Activated CD8-positive, alpha-beta memory T cell treated with anti-CD3 and anti-CD28 coated beads for 48 hours (primary cell): Measurements from ENCODE around the gene NECTIN1.

Experiments used
- DNase-seq, 3 experiments: peaks; one replicate each; pipeline ENCODE4 v3.0.0-alpha.2; 2020; ENCODE audit warnings: low read depth in 2 of 3, low spot score in 2 of 3

The NECTIN1 gene

DNA sequence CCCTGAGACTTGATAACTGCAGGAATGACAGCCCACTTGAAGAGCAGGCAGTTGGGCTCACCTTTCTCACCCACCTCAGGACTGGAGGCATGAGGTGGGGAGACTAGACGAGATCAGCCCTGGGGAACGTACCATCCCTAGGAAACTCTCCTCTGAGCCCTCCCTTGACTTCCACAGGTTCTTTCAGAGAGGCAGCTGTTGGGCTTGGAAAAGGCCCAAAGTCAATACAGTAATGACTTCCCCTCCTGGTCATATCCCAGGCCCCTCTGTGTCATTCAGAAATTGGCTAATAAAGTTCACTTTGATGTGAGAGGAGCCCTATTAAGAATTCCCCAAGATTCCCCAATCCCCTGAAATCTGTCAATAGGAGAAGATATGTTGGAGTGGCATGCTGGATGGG is 5.8 kb upstream of the NECTIN1 start:
- no peak for DNase-seq

DNA sequence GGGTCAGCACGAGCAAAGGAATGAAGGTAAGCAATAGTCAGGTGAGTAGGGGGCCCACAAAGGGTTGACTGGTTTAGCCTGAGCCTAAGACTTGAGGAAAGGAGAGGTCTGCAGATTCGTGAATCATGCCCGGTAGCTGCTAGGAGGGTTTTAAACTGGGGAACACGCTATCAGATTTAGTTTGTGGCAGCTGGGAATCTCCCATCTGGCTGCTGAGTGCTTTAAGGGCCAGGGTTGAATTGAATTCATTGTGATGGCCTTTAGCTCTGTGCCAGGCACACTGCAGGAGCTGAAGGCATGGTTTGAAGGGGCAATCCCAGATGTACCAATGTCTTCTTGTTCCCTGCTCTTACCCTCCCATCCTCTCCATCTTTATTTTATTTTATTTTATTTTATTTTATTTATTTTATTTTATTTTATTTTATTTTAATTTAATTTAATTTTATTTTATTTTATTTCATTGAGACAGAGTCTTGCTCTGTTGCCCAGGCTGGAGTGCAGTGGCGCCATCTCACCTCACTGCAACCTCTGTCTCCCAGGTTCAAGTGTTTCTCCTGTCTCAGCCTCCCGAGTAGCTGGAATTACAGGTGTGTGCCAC is 1.9 kb upstream of the NECTIN1 start:
- no peak for DNase-seq

DNA sequence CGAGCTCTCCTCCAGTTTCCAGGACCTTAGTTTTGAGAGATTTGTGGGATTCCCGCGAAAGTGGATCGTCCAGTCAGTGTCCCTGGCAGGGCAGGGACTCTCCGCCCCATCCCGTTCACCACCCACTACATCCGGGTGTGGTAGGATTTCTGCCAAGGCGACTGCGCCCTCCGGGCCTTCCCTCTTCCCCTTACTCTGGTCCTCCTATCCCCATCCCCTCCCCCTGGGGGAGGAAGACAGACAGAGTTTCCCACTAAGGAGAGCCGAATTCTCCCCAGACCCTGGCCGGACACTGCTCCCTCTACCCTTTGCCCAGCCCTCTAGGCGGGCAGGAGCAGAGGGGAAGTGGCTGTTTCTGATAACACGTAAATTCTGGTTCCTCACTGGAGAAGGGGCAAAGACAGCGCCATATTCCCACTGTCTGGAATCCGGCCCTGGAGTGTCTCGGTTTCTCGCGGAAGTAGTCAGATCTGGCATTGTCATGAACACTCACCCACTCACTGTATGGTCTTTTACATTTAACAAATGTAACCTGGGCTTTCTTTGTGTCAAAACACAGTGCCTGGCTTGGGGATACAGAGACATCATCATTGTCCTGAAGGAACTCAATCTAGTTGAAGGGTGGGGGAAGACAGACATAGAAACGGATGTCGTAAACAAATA is 1.1 kb upstream of the NECTIN1 start:
- no peak for DNase-seq

DNA sequence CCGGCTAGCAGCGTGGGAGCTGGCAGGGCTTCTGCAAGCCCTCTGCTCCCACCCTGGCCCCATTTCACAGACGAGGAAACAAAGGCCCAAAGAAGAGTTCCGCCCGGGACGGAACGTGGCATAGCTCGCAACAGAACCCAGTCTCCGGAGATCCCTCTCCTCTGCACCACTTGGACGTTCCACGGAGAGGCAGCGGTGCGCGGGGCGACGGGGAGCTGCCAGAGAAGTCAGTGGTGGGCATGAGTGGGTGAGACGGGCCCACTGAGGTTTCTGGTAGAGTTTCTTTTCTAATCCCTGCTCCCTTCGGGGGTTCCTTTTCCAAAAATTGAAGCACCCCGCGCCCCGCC is 554 bp upstream of the NECTIN1 start:
- DNase-seq, result no peak

DNA sequence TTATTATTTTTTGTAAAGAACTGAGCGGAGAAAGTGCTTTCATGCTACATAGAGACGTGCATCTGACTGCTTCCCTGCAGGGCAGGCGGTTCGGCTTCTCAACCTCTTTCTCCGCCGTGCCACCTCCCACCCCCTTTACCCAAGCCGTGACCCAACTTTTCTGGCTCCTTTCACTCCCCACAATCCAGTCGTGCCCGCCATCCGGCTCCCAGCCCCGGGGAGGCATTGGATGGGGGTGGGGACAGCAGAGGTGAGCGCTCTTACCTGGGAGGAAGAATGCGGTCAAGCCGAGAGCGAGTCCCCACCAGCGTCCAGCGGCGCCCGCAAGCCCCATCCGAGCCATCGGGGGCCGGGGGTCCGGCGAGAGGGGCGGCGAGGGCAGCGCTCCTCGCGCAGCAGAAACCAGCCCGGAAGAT is 781 bp downstream of the NECTIN1 start:
- DNase-seq, result no peak

DNA sequence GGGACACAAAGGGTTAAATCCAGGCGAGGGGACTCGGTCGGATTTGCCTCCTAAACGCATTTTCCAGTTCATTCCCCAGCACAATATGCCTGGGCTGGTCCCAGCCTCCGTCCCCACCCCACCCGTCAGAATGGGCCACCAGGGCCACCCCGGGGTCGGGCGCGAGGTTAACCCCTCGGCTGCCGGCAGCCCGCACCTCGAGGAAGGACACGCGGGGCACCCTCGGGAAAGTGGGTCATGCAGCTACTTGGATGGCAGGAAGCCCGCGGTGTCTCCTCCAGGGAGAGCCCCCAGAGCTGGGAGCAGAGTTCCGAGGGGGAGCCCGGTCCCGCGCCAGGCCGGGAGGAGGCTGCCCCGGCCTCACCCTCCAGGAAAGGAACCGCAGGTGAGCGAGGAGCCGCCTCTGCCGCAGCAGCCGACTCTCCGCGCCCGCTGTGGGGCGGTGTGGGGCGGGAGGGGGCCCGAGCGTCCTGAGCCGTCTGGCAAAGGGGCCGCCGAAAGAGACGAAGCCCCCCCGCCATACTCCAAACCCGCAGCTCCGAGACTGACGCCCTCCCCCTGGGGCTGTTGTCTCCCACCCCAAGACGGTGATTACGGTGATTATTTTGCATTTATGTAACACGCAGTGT is 1.4 kb downstream of the NECTIN1 start:
- no peak for DNase-seq

DNA sequence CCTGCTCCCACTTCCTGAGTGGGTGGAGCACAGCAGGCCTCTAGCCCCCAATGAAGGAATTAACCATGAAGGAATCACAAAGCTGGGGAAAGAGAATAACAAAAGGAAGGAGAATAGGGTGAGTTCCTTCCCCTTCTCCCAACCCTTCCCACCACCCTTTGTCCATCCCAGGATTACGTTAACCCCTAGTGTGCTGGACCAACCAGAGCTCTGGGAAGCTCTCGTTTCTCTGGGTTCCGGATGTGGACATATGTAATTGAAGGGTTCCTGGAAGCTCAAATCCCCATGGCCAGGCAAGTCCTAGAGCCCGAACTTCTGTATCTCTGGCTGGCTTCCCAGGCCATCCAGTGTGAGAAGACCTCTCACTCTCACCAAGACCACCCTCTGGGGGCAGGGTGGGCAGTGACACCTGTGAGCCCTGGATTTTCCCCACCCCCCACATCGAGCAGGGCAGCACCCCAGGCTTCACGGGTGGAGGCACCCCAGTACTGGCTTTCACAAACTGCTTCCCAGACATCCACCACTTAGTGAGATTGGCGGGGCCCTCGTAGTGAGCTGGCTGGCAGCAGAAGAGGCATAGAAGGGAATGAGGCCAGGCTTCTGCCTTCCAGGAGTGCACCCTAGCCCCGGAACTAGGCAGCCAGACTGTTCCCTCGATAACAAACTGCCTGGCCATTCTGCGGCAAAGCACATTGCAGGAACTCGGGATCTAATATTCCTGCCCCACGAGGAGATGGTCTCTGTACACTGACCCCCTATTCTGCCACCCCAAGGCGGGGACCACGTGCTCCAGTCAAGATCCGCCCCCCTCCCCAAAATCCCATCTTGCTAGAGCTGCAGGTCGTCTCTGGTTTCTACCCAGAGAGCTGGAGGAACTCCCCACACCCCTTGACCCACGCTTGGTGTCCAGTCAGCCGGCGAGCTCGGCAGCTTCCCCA is 2.1 kb downstream of the NECTIN1 start:
- DNase-seq, result no peak

DNA sequence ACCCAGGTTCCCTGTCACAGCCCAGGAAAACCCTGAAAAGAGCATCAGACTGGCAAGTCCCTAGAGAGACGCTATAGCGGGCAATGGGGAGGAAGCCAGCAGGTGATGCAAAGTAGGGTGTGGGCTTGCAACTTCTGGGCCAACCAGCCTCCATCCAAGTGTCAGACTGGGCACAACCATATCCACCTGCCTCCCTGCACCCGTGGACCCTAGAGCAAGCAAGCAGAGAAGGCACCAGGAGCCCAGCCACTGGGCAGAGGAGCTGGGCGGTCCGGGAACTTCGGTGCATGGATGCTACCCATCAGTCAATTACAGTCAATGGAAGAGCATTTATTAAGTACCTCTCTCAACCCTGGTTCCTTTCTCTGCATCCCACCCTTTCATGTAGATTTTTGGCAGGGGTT is 2.8 kb downstream of the NECTIN1 start:
- DNase-seq, result no peak

DNA sequence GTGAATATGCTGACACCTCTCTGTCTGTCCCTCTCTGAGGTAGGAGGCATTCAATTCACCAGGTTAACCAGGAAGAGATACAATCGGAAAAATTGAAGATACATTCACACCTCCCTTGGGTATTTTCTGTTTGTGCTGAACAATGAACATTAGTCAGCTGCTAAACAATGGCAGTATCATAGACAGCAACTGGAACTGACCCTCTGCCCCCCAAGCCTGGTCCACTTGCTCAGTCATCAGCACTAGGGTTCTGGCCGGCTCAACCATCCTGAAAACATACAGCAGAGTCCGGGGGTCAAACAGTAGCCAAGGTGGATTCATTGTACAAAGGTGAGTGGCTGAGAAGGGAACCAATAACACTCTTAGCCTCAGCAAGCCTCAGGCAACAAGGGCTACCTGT is 4.0 kb downstream of the NECTIN1 start:
- DNase-seq, result no peak

DNA sequence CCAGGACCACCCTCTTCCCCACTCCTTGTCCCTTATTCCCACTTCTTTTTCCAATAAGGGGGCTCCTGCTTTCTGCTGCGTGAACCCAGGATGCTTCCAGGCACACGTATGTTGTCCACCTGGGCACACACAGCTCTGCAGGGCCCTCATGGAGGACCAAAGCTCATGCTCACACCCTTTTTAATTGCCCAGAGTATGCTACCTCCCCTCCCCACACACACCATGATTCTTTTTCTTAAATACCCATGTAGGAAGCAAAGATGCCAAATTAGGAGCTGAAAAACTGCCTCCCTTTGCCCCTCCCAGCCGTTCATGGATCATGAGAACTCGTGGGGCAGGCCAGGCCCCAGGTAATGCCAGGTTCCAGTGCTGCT is 5.1 kb downstream of the NECTIN1 start:
- DNase-seq, result no peak

DNA sequence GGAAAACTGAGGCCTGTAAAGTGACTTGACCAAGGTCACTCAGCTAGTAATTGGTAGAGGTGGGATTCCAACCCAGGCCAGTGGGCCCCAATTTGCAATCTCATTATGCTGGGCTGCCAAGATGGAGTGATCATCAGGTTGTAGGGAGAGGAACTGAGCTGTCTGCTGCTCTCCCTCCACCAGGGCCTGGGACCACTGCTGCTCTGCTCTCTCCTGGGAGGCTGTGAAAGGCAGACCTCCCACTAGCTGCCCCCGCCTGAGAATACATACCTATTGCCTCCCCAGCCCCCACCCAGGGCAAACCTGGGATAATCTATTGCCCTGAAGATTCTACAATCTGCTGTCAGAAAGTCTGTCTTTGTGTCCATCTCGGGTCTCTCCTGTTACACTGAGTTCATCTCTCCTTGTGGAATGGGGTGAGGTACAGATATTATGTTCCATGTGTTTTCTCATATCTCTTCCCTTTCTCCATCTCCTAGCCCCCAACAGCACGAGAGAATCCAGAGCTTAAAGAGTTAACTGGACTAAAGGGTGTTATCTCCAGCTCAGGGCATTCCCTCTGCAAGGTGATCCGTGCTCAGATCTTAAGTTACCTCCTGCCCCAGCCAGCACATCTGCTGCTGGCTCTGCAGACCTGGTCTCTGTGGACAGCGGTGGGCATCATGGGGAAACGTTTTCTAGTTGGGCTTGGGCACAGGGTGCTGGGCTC is 5.6 kb downstream of the NECTIN1 start:
- no peak for DNase-seq

DNA sequence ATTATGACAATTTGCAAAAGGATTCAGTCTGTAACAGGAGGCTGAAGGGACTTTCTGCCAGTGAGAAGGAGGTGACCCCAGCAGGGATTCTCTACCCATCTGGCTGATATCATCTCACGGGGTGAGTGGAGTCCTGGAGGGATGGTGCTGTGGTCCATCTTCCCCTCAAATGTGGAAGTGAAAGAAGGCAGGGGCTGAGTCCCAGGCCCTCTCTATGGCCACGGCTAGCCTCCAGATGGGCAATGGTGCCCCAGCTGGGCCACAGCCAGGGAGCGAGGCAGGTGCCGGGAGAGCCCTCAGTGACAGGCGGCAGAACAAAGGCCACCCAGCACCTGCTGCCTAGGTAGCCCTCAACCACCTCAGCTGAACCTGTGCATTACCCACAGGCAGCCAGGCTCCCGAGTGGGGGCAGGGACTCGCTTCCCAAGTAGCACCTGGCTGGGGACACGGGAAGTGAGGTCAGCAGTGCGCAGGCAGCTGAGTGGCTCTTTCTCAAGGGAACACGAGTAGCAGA is 6.7 kb downstream of the NECTIN1 start:
- no peak for DNase-seq

DNA sequence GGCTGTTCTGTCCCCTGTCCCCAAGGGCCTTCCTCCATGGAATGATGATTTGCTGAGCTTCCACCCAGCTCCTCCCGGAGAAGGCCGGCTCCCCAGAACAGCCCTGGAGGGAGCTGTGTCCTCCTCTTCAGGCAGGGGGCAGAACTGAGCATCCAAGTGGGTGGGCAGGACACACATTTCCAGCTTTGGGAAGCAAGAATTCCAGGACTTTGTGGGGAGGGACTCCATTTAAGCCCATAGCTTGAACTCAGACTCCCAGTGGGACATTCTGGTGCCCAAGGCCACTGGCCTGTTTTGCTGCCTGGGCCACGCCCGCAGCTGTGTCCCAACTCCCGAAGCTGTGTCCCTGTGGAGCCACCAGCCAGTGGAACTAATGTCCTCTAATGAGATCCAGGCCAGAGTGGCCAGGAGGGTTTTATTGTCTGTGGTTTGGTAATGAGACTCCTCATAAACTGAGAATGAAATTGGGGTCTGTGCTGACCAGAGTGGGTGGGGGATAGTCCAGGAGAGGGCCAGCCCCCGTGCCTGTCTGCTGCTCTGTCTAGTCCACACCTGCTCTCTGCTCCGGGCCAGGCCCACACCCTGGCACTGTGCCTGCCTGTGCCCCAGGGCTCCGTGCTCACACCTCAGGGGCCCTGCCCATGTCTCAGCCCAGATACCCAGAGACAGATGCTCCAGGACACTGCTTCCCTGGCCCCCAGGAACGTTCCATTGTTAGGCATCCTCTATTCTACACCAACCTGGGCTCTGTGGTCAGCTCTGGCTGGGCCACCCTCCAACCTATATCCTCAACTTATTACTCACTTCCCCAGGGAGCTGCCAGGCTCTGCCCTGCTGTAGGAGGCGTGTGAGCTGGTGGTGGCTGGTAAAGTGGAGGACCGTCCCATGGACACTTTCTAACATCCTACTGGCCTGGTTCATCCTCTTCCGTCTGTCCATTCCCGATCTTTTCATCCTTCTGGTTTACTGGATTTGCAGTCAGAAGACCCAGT is 7.6 kb downstream of the NECTIN1 start:
- no peak for DNase-seq

DNA sequence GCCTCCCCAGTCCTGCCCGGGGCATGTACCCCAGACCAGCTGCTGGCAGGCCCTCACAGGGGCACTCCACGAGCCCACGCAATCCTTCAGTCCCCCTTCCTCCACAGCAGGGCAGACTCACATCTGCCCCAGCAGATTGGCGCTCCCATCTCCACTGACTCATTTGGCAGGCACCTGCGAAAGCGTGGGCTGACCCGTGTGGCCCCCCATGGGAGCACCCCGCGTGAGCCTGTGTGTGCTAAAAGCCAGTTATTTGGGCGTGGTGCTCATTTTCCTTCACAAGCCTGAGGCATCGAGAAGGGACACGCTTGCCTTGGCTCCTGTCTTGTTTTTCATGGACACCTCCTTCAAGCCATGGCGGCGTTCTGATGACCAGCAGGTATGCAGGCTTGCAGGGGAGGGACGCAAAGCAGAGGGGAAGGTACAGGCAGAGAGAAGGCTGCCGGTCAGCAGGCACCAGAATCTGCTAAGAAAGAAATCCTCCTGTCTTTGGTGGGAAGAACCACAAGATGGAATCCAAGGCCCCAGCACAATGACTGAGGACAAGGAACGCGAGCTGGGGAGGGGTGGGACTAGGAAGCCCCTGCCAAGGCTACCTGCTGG is 8.6 kb downstream of the NECTIN1 start:
- no peak for DNase-seq

DNA sequence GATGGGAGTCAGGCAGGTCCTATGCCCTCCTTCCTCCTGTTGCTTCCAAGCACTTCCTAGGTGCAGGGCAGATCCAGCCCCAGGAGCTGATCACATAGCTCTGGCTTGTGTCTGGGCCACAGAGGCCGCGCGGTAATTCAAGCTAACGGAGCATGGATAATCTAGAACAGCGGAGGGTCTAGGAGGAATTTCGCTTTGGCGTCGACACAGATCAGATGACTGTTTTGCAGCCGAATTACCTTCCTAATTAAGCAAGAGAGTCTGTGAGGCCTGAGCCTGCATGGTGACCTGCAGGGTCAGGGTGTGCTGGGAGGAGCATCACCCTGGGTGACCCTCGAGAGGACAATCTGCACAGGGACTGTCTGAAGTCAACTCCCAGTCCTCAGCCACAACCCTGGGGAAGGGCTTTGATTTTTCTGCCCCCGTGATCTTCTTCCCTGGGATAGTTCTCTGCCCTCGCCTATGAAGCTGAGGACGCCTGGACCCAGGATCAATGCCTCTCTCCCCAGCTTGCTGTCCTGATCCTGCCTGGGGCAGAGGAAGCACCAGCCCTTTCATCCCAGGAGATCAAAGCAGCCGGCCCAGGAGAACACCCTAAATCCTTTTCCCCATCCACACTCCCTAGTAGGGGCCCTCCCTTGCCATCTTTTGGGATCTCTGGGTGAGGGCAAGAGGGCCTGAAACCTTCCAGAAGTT is 11.0 kb downstream of the NECTIN1 start:
- DNase-seq, result no peak

DNA sequence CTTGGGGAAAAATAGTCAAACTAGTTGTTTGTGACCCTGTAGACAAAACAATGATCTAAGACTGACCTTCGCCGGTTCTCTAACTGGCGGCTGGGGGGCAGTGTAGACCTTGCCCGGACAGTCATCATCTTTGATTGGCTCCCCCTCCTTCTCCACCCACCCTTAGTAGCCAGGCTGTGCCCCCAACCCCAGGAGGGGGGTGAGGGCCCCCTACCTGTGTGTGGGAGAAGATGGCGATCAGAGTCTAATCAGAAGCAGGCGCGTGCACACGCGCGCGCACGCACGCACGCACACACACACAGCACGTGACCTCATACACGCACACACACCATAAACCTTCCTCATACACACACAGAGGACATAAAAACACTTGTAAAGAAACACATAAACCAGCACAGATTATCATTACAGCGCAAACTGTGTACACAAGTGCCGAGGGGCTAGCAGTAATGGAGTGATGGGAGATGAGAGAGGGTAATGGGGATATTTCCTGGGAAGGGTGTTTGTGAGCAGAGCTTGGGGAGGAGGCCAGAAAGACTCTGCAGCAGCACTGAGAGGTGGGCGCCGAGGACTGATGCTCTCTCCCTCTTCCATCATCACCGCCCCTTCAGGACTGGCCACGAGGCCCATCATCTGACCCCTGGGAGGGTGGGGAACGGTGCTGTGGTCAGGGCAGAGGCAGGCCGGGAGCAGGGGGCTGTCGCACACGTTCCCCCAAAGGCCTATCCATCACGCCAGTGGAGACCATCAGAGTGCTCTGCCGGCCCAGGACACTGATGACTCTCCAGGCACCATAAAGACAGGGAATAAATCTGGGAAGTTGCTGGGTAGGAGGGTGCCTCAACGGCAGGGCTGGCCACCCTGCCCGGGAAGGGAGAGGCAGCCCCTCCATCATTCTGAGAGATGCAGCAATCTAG is 12.2 kb downstream of the NECTIN1 start:
- no peak for DNase-seq

DNA sequence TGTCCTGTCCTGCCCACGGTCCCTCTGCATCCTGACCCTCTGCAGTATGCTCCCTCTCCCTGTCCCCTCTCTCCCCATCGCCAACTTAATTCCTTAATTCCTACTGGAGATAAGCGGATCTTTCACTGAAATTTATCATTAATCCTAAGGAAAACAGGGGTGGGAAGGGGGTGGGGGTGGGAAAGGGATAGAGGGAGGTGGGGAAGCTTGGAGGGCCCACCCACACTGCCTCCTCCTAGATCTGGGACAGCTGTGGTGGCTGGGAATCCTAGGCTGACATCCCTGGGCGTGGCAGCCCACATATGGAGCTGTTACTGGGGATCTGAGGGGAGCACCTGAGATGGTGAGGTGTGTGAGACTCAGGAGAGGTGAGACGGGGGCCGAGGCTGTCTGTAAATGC is 14.4 kb downstream of the NECTIN1 start:
- no peak for DNase-seq

DNA sequence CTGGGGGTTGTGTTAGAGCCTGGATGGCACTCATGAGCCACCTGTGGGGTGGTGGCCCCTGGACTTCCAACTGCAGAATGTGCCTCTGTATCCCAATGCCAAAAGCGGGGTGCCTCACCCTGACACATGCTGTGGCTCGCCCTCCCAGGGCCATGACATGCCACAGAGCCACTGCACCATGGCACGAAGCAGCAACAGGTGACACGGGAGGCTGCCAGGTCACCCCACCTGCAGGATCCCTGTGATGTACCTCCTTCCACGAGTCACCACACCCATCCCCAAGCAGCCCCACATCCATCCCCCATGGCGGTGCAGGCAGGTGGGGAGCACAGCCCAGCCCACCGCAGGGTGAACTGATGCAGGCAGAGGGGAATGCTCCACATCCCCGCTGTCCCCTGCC is 14.8 kb downstream of the NECTIN1 start:
- DNase-seq, result no peak
